Measurements from ENCODE around the gene BCL2L14. TPM values are rescaled to one million over a fixed set of nuclear protein-coding genes. Genes with fewer than 3 reads are reported as not detected.
A peak's percentile ranks its signal among the peaks of the same experiment; 100 is the strongest.
"Not testable (repeated sequence)": the region's sequence is repeated elsewhere in the genome, so short reads cannot be mapped to it uniquely, and the experiment has no call there.

The BCL2L14 gene
- total and polyA plus RNA-seq, 7 donors, result not detected

DNA sequence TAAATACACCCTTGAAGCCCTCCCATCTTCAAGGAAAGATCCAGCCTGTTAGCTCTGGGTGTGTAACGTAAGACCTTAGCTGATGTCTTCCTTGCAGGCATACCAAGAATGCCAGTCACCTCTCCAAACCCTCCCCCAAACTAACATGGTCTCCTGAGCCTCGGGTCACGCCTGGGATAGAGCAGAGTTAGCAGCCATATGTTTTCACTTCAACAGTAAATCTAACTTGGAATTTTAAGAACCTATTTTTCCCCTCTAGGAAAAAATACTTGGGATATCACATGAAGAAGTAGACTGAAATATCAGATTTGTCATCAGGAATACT, 27.9 kb downstream of the BCL2L14 start:
- H3K36me3 ChIP-seq (ENCODE audit: insufficient read depth in 1 of 2, low read depth in 1 of 2), result no peaks in the 10 kb centered on the region
- no peak for ATAC-seq
- no peak overlapping the region for H3K4me3 ChIP-seq
- no peaks in the 10 kb centered on the region for H3K9me3 ChIP-seq
- H3K27ac ChIP-seq, result no peak overlapping the region
- no peaks in the 10 kb centered on the region for H3K4me1 ChIP-seq
- no peaks in the 10 kb centered on the region for H3K27me3 ChIP-seq (ENCODE audit: insufficient read depth in 3 of 3, low read length in 2 of 3)
- TF ChIP-seq, protein P1, sequence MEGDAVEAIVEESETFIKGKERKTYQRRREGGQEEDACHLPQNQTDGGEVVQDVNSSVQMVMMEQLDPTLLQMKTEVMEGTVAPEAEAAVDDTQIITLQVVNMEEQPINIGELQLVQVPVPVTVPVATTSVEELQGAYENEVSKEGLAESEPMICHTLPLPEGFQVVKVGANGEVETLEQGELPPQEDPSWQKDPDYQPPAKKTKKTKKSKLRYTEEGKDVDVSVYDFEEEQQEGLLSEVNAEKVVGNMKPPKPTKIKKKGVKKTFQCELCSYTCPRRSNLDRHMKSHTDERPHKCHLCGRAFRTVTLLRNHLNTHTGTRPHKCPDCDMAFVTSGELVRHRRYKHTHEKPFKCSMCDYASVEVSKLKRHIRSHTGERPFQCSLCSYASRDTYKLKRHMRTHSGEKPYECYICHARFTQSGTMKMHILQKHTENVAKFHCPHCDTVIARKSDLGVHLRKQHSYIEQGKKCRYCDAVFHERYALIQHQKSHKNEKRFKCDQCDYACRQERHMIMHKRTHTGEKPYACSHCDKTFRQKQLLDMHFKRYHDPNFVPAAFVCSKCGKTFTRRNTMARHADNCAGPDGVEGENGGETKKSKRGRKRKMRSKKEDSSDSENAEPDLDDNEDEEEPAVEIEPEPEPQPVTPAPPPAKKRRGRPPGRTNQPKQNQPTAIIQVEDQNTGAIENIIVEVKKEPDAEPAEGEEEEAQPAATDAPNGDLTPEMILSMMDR (IDR thresholded peaks at IDR 0.05), result no peak
- 63 to 74% (median 72%) methylated on average over 3 of the region's 3 CpGs for WGBS, 3 donors
- no peak for DNase-seq
- intact Hi-C loops (cut with DNase I), result loop anchor here in 1 of 2 donors (10.0 kb wide), 1 partner anchor 46 kb away; no protein-coding TSS in a partner anchor

DNA sequence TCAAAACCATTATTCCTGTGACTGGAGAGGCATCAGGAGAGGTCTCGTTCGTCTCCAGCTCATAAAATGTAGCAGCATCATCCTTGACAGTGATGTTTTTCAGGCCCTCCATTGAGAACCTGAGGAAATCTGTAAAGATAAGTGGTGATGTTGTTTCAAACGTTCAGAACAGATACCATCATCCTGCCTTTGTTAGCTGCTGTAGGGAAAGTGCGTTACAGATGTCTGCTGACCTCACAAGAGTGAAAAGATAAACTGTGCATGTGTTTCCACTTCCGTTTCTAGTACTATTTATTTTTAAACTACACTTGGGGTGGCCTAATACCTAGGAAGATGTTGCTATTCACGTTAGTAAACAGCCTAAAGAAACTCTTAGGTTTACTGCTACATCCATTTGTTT, 28.4 kb downstream of the BCL2L14 start:
- H3K4me3 ChIP-seq, result no peak overlapping the region
- WGBS, 3 donors, result 61 to 70% (median 69%) methylated on average over 6 of the region's 6 CpGs
- no peaks in the 10 kb centered on the region for H3K36me3 ChIP-seq (ENCODE audit: insufficient read depth in 1 of 2, low read depth in 1 of 2)
- no peaks in the 10 kb centered on the region for H3K27me3 ChIP-seq (ENCODE audit: insufficient read depth in 3 of 3, low read length in 2 of 3)
- ATAC-seq (no peak), DNase-seq (no peak)
- TF ChIP-seq, protein P1 (IDR thresholded peaks at IDR 0.05), result no peak
- intact Hi-C loops (cut with DNase I), result loop anchor here in 1 of 2 donors (10.0 kb wide), 1 partner anchor 46 kb away; no protein-coding TSS in a partner anchor
- H3K27ac ChIP-seq, result no peak overlapping the region
- no peaks in the 10 kb centered on the region for H3K9me3 ChIP-seq
- H3K4me1 ChIP-seq, result no peaks in the 10 kb centered on the region

DNA sequence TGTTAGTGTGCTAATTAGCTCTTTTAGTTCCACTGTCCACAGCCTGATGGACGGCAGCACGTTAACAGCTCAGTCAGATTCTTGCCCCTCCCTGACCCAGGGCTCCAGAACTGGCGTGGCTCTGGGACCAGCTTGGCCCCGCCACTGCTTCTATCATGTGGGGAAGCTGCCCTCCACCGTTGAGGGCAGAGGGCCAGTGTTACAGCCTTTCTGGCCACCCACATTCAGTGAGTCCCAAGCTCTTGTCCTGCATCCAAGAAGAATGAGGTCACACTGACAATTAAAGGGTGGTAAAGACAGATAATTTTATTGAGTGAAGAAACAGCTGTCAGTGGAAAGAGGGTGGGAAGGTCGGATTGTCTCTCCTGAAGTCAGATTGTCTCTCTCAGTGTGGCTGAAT, 36.9 kb downstream of the BCL2L14 start:
- Histone ChIP-seq H3K4me3 (no peak overlapping the region), H3K4me1 (no peaks in the 10 kb centered on the region), H3K27me3 (ENCODE audit: insufficient read depth in 3 of 3, low read length in 2 of 3) (no peaks in the 10 kb centered on the region), H3K36me3 (ENCODE audit: insufficient read depth in 1 of 2, low read depth in 1 of 2) (no peaks in the 10 kb centered on the region), H3K9me3 (peaks cover 14% of the 10 kb centered on the region), H3K27ac (no peak overlapping the region)
- TF ChIP-seq, protein P1 (IDR thresholded peaks at IDR 0.05), result no peak
- 26 to 41% (median 30%) methylated on average over 6 of the region's 6 CpGs for WGBS, 3 donors
- DNase-seq (no peak), ATAC-seq (peak; percentile 53 to 79 (median 62))
- intact Hi-C loops (cut with DNase I), result no loop called here

DNA sequence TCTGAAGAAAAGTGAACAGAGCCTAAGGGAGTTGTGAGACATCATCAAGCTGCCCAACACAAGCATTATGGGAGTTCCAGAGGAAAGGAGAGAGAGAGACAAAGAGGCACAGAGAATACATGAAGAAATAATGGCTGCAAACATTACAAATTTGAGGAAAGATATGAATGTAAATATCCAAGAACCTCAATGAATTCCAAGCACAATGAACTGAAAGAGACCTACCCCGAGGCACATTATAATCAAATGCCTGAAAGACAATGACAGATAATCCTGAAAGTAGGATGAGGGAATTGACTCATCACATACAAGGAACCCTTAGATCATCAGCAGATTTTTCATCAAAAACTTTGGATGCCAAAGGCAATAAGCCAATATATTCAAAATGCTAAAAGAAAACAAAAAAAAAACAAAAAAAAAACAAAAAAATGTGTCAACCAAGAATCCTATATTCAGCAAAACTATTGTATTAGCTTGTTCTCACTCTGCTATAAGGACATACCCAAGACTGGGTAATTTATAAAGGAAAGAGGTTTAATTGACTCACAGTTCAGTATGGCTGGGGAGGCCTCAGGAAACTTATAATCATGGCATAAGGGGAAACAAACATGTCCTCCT, 37.8 kb downstream of the BCL2L14 start:
- TF ChIP-seq, protein P1 (IDR thresholded peaks at IDR 0.05), result no peak
- no peak overlapping the region for H3K27ac ChIP-seq
- H3K27me3 ChIP-seq (ENCODE audit: insufficient read depth in 3 of 3, low read length in 2 of 3), result no peaks in the 10 kb centered on the region
- no peak for ATAC-seq
- H3K36me3 ChIP-seq (ENCODE audit: insufficient read depth in 1 of 2, low read depth in 1 of 2), result no peaks in the 10 kb centered on the region
- H3K9me3 ChIP-seq, result peaks cover 14% of the 10 kb centered on the region
- intact Hi-C loops (cut with DNase I), result no loop called here
- WGBS, 3 donors, result 97 to 100% (median 98%) methylated on average over 1 of the region's 1 CpG
- H3K4me1 ChIP-seq, result no peaks in the 10 kb centered on the region
- DNase-seq, result no peak
- H3K4me3 ChIP-seq, result no peak overlapping the region

DNA sequence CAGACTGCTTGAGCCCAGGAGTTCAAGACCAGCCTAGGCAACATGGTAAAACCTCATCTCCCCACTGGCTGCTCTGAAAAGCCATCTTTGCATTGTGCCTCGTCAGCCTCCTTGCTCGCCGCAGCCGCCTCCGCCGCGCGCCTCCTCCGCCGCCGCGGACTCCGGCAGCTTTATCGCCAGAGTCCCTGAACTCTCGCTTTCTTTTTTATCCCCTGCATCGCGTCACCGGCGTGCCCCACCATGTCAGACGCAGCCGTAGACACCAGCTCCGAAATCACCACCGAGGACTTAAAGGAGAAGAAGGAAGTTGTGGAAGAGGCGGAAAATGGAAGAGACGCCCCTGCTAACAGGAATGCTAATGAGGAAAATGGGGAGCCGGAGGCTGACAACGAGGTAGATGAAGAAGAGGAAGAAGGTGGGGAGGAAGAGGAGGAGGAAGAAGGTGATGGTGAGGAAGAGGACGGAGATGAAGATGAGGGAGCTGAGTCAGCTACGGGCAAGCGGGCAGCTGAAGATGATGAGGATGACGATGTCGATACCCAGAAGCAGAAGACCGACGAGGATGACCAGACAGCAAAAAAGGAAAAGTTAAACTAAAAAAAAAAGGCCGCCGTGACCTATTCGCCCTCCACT, 40.3 kb downstream of the BCL2L14 start:
- H3K27ac ChIP-seq; intact Hi-C loops (cut with DNase I); H3K4me1 ChIP-seq; H3K27me3 ChIP-seq (ENCODE audit: insufficient read depth in 3 of 3, low read length in 2 of 3); H3K4me3 ChIP-seq; H3K36me3 ChIP-seq (ENCODE audit: insufficient read depth in 1 of 2, low read depth in 1 of 2); ATAC-seq: not testable (repeated sequence)
- peak in 1 of 2 donors; percentile 15 for DNase-seq
- WGBS, 3 donors, result 87 to 93% (median 88%) methylated on average over 31 to 37 of the region's 37 CpGs
- H3K9me3 ChIP-seq, result peaks cover 14% of the 10 kb centered on the region
